ENCODE data around the gene B4GALT2.
A peak's percentile ranks its signal among the peaks of the same experiment; 100 is the strongest.

The B4GALT2 gene

DNA sequence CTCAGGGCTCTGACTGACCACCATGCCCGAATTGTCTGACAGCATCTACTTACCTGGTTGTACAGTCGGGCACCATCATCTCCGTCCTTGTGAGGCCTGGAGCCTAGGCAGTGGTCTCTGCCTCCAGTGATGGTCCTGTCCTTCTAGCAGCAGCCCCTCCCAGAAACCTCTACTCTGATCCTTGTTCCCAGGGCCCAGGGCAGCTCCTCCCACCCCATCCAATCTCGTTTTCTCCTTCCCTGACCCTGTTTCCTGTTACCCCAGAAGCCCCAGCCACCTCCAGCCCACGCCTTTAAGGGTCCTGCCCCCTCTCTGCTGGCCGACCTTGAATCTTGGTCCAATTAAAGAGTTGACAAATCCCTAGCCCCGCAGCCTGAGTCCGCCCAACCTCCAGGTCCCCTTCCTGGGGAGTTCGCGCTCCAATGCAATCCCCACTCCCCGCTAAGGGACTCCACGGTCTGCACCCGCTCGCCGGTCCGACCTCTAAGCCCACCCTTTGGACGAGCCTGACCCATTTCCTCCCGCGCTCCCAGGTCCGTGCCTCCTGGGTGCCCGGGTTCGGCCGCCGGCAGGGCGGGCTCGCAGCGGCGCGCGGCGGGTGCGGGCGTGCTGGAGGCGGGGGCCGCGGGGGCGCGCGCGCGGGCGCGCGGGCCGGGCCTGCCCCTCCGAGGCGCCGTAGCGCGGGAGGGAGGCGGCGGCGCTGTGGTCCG, at the start of gene B4GALT2:
TSS of gene B4GALT2 (plus strand) at position 660 of the 710 bp plus-strand sequence. CDS start 1,951 bp downstream, outside the sequence.
- DNase-seq: no peak

DNA sequence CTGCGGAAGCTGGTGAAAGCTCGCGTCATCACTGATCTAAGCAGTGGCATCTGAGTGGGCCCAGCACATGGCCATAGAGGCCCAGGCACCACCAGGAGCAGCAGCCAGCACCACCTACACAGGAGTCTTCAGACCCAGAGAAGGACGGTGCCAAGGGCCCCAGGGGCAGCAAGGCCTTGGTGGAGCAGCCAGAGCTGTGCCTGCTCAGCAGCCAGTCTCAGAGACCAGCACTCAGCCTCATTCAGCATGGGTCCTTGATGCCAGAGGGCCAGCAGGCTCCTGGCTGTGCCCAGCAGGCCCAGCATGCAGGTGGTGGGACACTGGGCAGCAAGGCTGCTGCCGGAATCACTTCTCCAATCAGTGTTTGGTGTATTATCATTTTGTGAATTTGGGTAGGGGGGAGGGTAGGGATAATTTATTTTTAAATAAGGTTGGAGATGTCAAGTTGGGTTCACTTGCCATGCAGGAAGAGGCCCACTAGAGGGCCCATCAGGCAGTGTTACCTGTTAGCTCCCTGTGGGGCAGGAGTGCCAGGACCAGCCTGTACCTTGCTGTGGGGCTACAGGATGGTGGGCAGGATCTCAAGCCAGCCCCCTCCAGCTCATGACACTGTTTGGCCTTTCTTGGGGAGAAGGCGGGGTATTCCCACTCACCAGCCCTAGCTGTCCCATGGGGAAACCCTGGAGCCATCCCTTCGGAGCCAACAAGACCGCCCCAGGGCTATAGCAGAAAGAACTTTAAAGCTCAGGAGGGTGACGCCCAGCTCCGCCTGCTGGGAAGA, 48.7 kb upstream of the B4GALT2 start:
- no peak for DNase-seq

GRCh38 chr1:43930949-43931275, 48.1 kb upstream of the B4GALT2 start:
- no peak for DNase-seq

- DNase-seq: no peak
These were observed 47.0 kb upstream of the B4GALT2 start for GRCh38 chr1:43931711-43932660.

DNA sequence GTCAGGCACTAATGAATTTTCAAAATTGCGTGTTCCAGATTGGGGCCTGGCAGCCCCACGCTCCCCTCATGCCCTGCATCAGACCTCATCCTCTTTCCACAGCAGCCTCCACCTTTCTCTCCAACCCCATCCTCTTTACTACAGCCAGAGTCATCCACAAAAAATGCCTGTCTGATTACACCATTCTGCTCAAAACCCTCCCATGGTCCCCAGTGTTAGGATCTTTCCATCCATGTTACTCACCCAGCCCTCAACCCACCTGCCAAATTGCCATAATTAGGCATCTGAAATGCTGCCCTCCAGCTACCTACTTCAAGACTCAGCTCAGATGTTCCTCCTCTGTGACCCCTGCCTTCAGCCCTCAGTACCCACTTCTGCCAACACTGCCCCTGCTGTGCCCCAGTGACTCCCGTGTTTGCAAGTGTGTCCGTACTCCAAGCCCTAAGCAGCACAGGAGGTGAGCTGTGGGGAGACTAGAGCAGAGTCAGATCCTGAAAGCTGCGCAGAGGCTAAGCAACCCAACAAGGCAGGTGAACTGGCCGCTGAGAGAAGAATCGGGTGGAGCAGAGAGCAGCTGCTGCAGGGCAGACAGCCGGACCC, 46.1 kb upstream of the B4GALT2 start:
- DNase-seq: no peak

- DNase-seq: no peak
These were observed 45.5 kb upstream of the B4GALT2 start, which contains the start of gene ARTN for GRCh38 chr1:43933386-43934100. ARTN (plus strand) TSS chr1:43933801; CDS start chr1:43935657, 1,856 bp downstream.

DNA sequence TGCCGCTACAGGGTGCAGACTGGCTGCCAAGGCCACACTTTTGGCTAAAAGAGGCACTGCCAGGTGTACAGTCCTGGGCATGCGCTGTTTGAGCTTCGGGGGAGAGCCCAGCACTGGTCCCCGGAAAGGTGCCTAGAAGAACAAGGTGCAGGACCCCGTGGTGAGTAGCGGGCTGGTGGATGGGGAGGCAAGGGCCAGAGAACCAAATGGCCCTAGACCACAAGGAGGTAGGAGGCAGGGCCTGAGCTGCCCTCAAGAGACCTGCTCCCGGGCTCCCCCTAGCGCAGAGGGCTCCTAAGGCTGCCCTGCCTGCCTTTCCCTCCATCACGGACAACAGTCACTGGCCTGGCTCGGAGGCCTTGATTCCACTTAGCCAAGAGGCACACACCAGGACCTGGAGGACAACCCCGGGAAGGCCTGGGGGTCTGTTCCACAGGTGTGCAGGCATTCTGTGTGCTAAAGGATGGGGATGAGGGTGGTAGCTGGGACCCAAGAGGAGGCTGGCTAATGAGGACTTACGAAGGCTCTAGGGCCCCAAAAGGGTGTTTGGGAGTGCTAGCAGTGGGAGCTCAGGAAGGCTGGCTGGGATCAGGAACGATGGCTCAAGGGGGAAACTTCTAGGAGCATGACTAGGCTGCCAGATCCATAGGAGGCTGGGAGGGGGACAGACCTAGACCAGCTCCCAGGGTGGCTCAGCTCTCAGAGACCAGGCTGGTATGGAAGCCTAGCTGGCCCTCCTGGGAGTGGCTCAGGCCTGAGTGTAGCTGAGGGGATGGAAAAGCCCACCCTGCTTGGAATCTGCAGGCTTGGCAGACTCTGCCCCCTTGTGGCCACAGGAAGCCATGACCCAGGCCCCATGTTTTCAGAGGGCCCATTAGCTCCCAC, 44.7 kb upstream of the B4GALT2 start:
- no peak for DNase-seq

GRCh38 chr1:43934986-43935324, 44.1 kb upstream of the B4GALT2 start:
- DNase-seq: no peak

- DNase-seq: no peak
These were observed 43.1 kb upstream of the B4GALT2 start for GRCh38 chr1:43935711-43936427.

DNA sequence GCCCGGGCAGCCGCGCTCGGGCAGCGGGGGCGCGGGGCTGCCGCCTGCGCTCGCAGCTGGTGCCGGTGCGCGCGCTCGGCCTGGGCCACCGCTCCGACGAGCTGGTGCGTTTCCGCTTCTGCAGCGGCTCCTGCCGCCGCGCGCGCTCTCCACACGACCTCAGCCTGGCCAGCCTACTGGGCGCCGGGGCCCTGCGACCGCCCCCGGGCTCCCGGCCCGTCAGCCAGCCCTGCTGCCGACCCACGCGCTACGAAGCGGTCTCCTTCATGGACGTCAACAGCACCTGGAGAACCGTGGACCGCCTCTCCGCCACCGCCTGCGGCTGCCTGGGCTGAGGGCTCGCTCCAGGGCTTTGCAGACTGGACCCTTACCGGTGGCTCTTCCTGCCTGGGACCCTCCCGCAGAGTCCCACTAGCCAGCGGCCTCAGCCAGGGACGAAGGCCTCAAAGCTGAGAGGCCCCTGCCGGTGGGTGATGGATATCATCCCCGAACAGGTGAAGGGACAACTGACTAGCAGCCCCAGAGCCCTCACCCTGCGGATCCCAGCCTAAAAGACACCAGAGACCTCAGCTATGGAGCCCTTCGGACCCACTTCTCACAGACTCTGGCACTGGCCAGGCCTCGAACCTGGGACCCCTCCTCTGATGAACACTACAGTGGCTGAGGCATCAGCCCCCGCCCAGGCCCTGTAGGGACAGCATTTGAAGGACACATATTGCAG, 42.4 kb upstream of the B4GALT2 start:
- no peak for DNase-seq

- no peak for DNase-seq
These were observed 41.7 kb upstream of the B4GALT2 start for GRCh38 chr1:43937179-43937865.

- no peak for DNase-seq
These were observed 40.6 kb upstream of the B4GALT2 start for GRCh38 chr1:43938383-43938782.

GRCh38 chr1:43938892-43939587, 40.0 kb upstream of the B4GALT2 start:
- peak; percentile 40 to 69 for DNase-seq

DNA sequence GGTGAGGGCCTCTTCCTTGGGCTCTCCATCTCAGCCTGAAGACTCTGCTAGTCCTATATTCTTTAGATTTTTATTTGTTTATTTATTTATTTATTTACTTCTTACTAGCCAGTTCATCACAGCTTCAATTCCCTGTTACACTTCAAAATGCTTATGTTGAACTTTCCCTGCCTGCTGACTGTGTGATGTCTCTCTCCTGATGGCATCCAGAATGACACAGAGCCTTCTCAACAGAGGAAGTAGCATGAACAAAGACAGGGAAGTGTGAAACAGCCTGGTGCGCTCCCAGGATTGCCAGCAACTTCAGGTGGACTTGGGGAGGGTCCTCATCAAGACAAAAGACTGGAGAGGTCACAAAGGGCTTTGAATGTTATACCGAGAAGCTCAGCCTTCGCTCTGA, 36.6 kb upstream of the B4GALT2 start:
- DNase-seq: no peak

DNA sequence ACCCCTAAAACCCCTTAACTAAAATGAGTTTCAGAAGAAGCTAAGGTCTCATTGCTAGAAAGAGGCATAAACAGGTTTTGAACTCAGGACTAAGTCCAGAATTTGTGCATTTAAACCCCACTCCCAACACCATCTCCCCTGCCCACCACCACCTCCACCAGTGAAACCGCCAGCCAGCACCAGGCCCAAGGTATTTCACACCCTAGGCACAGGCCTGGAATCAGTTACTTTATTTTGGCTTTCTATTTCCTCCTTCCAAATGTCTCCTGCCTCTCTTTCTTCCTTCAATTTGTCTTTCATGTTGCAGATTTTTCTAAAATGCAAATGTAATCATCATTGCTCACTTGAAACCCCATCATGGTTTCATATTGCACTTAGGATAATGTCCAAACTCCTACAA, 34.1 kb upstream of the B4GALT2 start:
- DNase-seq: no peak

DNA sequence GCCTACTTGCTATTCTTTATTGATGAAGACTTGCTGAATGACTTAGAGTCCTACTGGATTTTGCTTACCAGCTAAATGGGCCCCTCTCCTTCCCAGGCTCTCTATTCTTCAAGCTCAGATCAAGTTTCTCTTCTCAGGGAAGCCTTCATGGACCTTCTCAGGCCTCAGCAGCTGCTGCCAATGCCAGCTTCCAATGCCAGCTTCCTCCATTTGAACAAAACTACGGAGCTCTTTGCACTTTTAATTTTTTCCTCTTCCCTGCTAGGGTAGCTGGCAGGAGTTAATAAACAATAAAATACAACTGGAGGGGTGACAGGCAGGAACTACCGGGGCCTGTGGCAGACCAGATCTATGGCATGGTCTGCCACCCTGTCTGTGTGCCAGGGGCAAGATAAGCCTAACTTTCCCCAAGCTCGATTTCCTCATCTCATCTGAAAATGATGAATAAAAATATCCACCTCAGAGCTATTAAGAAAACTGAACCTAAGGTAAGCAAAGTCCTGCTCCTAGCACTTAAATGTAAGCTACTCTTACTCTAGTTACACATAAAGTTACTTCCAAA, 33.3 kb upstream of the B4GALT2 start:
- no peak for DNase-seq

DNA sequence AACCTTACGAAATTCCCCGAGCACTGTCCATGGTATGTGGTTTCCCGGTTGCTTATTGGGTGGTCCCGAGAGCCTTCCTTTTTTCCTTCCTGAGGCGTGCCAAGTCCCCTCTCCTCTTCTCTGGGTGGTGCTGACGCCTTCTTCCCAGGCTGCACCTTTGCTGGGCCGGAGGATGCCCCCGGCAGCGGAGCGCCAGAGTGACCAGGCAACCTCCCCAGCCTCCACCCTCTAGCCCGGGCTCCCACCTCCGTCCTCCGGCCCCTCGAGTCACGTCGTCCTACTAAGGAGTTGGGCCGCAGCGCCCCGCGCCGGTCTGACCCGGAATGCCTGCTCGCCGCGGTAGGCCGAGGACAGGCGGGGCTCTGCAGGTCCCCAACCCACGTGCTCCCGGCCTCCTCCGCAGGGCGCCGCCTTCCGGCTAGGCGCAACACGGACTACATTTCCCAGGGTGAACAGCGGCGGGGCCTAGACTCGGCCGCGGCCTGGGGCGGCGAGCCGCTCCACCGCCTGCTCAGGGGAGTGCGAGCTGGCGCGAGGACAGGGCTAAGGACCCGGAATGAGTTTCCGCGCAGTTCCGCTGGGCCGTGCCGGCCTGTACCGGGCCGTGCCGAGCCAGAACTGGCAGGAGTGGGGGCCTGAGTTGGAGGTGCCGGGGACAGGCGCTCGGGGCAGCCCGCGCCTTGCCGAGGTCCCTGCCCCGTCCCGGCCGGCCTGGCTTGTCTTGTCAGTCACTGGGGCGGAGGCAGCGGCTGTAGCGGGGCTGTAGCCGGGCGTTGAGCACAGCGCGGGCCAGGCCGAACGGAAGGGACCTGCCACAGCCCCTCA, 32.6 kb upstream of the B4GALT2 start, which contains the start of gene IPO13:
TSS of gene IPO13 (plus strand) at position 715 of the 825 bp plus-strand sequence. CDS start 651 bp downstream, outside the sequence.
- peak; percentile 52 to 82 for DNase-seq
